Embryonic facial prominence (tissue), 1 donor: ENCODE results near the gene CIAO2A.
"Not testable (repeated sequence)": the region's sequence is repeated elsewhere in the genome, so short reads cannot be mapped to it uniquely, and the experiment has no call there.

Experiments used
- DNase-seq: peaks from one replicate; pipeline ENCODE4 v3.0.0-alpha.2; 2016; ENCODE audit errors: extremely low spot score

Gene CIAO2A

GRCh38 chr15:64112073-64112772 is 18.6 kb upstream of the CIAO2A start:
- no peak for DNase-seq

- DNase-seq, result no peak
Measured at GRCh38 chr15:64111679-64112050, 18.0 kb upstream of the CIAO2A start.

GRCh38 chr15:64110950-64111678 is 17.5 kb upstream of the CIAO2A start:
- DNase-seq, result no peak

GRCh38 chr15:64110108-64110701 is 16.6 kb upstream of the CIAO2A start:
- DNase-seq, result not testable (repeated sequence)

GRCh38 chr15:64107337-64107736 is 13.7 kb upstream of the CIAO2A start:
- DNase-seq, result no peak

- no peak for DNase-seq
Measured at GRCh38 chr15:64105113-64105704, 11.6 kb upstream of the CIAO2A start.

- no peak for DNase-seq
Measured at GRCh38 chr15:64102497-64102896, 8.9 kb upstream of the CIAO2A start.

- DNase-seq, result no peak
Measured at GRCh38 chr15:64100958-64101357, 7.3 kb upstream of the CIAO2A start.

- DNase-seq, result no peak
Measured at GRCh38 chr15:64099379-64099778, 5.7 kb upstream of the CIAO2A start.

GRCh38 chr15:64096668-64097384 is 3.2 kb upstream of the CIAO2A start:
- DNase-seq, result no peak

GRCh38 chr15:64095795-64096667 is 2.4 kb upstream of the CIAO2A start, which contains the start of gene SNX1:
Gene SNX1, plus strand, starts transcription at chr15:64095982. Its CDS starts 32 bp downstream, at chr15:64096014.
- peak; percentile 89 for DNase-seq

GRCh38 chr15:64095431-64095794 is 1.8 kb upstream of the CIAO2A start:
- no peak for DNase-seq

GRCh38 chr15:64092864-64093626 is 593 bp downstream of the CIAO2A start:
- no peak for DNase-seq

GRCh38 chr15:64092075-64092820 is 1.4 kb downstream of the CIAO2A start:
- DNase-seq, result no peak

GRCh38 chr15:64090527-64090926 is 3.1 kb downstream of the CIAO2A start:
- DNase-seq, result no peak

- no peak for DNase-seq
Measured at GRCh38 chr15:64089543-64090280, 3.9 kb downstream of the CIAO2A start.

- no peak for DNase-seq
Measured at GRCh38 chr15:64082757-64083156, 10.9 kb downstream of the CIAO2A start.

- DNase-seq, result not testable (repeated sequence)
Measured at GRCh38 chr15:64073496-64073895, 20.1 kb downstream of the CIAO2A start.

- DNase-seq, result no peak
Measured at GRCh38 chr15:64072812-64073211, 20.8 kb downstream of the CIAO2A start.
